GM19328 (cell line): ENCODE measurements around the gene AGAP3.
"Not testable (repeated sequence)": the region's sequence is repeated elsewhere in the genome, so short reads cannot be mapped to it uniquely, and the experiment has no call there.

ENCODE experiments used
- ATAC-seq: cut with Tn5 transposase; IDR thresholded peaks from one replicate; pipeline ENCODE4 v1.9.1; 2021; ENCODE audit warnings: mild to moderate bottlenecking, moderate library complexity; ENCODE audit not compliant: unreplicated experiment

Gene AGAP3

GRCh38 chr7:151085691-151086620, at the start of gene AGAP3:
AGAP3 (plus strand) TSS chr7:151086475; CDS start chr7:151086742, 267 bp downstream.
- ATAC-seq, result no peak

- ATAC-seq, result no peak
Measured at GRCh38 chr7:151038951-151039849, 47.1 kb upstream of the AGAP3 start.

DNA sequence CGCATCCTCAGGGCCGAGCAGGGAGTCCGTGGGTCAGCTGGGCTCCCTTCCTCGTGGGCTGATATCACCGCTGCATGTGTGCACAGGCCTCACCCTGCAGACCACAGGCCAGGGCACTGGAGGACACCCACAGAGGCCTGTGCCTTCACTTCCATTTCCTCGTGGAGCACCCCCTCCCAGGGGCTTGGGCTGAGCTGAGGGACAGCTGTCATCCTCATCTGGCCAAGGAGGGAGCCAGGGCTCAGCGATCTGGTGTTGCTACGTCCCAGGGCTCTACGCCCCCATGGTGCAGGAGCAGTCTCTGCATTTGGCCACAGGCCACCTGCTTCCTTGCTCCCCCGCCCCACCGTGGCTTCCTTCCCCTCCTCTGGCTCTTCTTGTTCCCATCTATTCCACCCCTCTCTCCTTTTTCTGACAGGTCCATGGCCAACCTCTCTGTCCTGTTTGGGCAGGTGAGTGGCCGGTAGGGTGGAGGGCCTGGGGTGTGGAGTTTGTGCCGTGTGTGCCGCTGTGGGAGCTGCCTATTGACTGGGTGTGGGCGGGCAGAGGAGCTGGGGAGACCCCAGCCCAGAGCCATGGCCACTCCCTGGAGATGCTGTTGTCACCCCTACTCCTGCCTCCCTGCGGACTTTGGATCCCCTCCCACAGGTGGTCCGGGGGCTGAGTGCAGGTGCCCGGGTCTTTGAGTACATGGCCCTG, 46.3 kb upstream of the AGAP3 start:
- no peak for ATAC-seq

DNA sequence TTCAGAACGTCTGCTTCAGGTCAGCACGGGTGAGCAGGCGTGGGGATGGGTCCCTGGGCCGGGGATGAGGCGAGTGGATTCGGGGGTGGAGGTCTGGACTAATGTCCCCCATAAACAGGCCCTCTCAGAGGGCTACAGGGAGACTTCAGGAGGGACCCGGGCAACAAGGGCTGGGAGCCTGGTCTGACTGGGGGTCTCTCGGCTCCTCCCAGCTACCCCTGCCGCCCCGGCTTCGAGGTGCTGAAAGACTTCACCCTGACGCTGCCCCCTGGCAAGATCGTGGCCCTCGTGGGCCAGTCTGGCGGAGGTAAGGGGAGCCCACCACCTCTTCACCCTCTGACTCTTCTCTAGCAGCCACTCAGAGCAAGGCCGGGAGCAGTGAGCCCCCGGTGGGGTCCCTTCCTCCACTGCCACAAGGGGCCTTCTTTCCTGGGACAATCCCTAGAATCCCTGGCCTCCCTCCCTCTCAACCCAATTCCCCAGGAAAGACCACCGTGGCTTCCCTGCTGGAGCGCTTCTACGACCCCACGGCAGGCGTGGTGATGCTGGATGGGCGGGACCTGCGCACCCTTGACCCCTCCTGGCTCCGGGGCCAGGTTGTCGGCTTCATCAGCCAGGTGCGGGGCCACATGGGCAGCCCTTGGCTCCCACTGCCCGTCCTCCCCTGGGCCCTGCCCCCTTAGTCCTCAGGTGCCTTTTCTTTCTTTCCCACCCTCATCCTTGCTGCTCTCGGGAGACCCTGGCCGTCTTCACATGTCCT, 45.5 kb upstream of the AGAP3 start:
- no peak for ATAC-seq

DNA sequence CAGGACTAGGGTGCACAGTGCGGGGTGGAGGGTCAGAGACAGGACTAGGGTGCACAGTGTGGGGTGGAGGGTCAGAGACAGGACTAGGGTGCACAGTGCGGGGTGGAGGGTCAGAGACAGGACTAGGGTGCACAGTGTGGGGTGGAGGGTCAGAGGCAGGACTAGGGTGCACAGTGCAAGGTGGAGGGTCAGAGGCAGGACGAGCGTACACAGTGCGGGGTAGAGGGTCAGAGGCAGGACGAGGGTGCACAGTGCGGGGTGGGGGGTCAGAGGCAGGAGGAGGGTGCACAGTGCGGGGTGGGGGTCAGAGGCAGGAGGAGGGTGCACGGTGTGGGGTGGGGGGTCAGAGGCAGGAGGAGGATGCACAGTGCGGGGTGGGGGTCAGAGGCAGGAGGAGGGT, 42.8 kb upstream of the AGAP3 start:
- ATAC-seq, result not testable (repeated sequence)

DNA sequence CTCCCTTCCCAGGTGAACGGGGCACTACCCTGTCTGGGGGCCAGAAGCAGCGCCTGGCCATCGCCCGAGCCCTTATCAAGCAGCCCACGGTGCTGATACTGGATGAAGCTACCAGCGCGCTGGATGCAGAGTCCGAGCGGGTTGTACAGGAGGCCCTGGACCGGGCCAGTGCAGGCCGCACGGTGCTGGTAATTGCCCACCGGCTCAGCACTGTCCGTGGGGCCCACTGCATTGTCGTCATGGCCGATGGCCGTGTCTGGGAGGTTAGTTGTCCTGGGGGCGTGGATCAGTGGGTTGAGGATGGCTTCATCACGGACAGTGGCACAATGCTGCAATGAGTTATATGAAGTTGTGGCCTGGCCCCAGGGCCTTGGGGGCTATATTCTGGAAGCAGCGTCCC, 42.3 kb upstream of the AGAP3 start:
- ATAC-seq, result no peak

DNA sequence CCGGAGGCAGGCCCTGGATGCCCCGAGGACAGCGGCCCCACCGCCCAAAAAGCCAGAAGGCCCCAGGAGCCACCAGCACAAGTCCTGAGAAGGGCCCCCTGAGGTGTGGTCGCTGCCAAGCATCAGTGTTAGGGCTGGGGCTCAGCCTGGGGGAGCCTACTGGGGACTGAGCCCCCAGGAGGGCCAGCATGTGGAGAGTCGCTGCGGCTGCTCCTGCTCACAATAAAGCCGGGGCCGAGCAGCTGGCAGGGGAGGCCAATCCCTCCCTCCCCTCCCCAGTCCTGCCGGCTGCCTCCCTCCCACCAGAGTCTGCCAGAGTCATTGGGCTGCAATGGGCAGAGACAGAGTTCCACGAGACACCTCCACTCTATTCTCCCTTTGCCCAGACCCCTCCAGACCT, 41.0 kb upstream of the AGAP3 start:
- no peak for ATAC-seq

DNA sequence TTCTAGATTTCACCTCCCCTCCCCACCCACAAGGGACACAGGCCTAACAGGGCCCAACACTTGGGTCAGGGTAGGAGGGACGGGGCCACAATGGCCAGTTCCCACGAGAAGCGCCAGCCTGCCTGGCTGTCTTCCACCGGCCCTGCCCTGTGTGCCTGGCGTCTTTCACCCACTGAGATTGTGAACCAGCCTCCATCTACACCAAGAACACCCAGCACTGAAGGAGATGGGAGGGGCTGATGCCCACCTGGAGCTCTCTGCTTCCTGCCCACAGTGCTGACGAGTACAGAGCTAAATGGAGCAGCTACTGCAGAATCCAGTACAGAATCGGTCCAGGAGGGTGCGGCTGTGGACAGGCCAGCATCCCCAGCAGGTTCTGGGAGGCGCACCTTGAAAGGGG, 40.3 kb upstream of the AGAP3 start:
- ATAC-seq, result no peak

- no peak for ATAC-seq
Measured at GRCh38 chr7:151046603-151047573, 39.4 kb upstream of the AGAP3 start.

GRCh38 chr7:151047976-151048815, 38.1 kb upstream of the AGAP3 start, which contains the start of gene ASIC3:
ASIC3 (plus strand) TSS chr7:151048531; CDS start chr7:151048886, 355 bp downstream.
- no peak for ATAC-seq

DNA sequence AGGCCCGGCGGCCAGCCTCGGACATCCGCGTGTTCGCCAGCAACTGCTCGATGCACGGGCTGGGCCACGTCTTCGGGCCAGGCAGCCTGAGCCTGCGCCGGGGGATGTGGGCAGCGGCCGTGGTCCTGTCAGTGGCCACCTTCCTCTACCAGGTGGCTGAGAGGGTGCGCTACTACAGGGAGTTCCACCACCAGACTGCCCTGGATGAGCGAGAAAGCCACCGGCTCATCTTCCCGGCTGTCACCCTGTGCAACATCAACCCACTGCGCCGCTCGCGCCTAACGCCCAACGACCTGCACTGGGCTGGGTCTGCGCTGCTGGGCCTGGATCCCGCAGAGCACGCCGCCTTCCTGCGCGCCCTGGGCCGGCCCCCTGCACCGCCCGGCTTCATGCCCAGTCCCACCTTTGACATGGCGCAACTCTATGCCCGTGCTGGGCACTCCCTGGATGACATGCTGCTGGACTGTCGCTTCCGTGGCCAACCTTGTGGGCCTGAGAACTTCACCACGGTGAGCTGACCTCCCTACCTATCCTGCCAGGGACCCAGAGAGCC, 37.3 kb upstream of the AGAP3 start:
- ATAC-seq, result no peak

GRCh38 chr7:151051108-151051507, 35.2 kb upstream of the AGAP3 start:
- no peak for ATAC-seq

DNA sequence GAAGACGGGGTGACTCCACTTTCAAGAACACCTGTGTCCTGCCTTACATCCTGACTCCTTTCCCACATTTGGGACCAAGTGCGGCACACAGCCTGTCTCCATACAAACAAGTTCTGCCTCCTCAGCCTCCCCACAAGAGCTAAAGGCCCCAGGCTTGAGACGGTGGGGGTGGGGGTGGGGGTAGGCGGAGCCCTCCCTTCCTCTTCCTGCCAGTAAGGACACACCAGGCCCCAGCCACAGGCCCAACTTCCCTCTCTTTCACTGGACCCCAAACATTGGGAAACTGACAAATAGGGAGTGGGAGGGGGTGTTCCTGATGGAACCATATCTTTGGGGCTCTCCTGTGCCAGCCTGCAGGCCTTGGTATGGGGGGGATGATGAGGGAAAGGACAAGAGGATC, 33.2 kb upstream of the AGAP3 start:
- no peak for ATAC-seq

GRCh38 chr7:151053751-151054150, 32.5 kb upstream of the AGAP3 start:
- ATAC-seq, result no peak

DNA sequence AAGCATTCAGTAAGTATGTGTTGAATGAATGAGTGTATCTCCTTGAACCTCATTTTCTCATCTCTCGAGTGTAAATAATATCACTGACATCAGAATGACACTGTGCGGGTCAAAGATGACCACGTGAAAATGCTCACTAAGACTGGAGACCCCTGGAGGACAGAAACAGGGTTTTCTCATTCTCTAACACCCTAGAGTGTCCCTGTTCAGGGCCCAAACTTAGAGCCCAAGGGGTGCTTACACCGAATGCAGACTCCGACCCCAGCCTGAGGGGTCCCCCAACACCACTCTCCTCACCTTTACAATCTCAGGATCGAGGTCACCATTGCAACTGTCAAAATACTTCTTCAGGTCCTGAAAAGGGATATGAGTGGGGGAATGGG, 30.0 kb upstream of the AGAP3 start:
- ATAC-seq, result no peak

GRCh38 chr7:151056666-151057505, 29.4 kb upstream of the AGAP3 start:
- no peak for ATAC-seq

- ATAC-seq, result peak; percentile 12
Measured at GRCh38 chr7:151057506-151057988, 28.7 kb upstream of the AGAP3 start, which contains the start of gene CDK5. CDK5 (minus strand) TSS chr7:151057897; CDS start chr7:151057848, 49 bp downstream.
